Dendritic cell treated with granulocyte-macrophage colony-stimulating factor and Interleukin-4, amounts not matched to agents 40 ng/mL and 50 ng/mL, for 4 days (primary cell): Measurements from ENCODE around the gene CYB5A.
"Not testable (repeated sequence)": the region's sequence is repeated elsewhere in the genome, so short reads cannot be mapped to it uniquely, and the experiment has no call there.

Experiments used
- H3K27ac Mint-ChIP-seq: one replicate; pipeline ENCODE4 v1.8.0; 2022; ENCODE audit warnings: mild to moderate bottlenecking, mixed read lengths
- H3K27me3 Mint-ChIP-seq: one replicate; pipeline ENCODE4 v1.8.0; 2022; ENCODE audit warnings: mild to moderate bottlenecking, mixed read lengths
- H3K36me3 Mint-ChIP-seq: one replicate; pipeline ENCODE4 v1.8.0; 2022; ENCODE audit warnings: low read depth, mixed read lengths
- H3K4me1 Mint-ChIP-seq: one replicate; pipeline ENCODE4 v1.8.0; 2022; ENCODE audit warnings: low read depth, mixed read lengths
- H3K4me3 Mint-ChIP-seq: one replicate; pipeline ENCODE4 v1.8.0; 2022; ENCODE audit warnings: mild to moderate bottlenecking, moderate library complexity, mixed read lengths
- H3K9me3 Mint-ChIP-seq: one replicate; pipeline ENCODE4 v1.8.0; 2022; ENCODE audit warnings: mixed read lengths
- intact Hi-C: fragments of 100-400 bp; cut with micrococcal nuclease; formaldehyde crosslinking; loops from one replicate; pipeline ENCODE4 v1.15.0; 2022

The CYB5A gene

DNA sequence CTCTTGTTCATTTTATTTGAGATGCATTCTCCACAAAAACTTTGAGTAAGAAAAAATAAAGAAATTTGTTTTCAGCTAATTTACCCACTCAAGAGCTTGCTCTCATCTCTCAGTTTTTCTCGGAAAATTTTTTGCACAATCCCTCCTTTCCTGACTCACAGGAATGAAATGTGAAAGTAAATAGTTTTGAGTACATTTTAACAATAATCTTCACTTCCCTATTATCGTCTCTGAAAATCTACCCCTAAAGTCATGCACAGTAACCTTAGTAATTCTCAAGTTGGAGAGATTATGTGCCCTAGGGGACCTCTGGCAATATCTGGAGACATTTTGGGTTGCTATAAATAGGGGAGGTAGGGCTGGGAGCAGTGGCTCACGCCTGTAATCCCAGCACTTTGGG, 2.6 kb downstream of the CYB5A start:
- no peak overlapping the region for H3K4me3 Mint-ChIP-seq
- no peaks in the 10 kb centered on the region for H3K9me3 Mint-ChIP-seq
- H3K4me1 Mint-ChIP-seq: peaks cover 33% of the 10 kb centered on the region
- H3K27ac Mint-ChIP-seq: no peak overlapping the region
- intact Hi-C loops: no loop called here
- peaks cover 5% of the 10 kb centered on the region for H3K27me3 Mint-ChIP-seq
- H3K36me3 Mint-ChIP-seq: peaks cover 10% of the 10 kb centered on the region

DNA sequence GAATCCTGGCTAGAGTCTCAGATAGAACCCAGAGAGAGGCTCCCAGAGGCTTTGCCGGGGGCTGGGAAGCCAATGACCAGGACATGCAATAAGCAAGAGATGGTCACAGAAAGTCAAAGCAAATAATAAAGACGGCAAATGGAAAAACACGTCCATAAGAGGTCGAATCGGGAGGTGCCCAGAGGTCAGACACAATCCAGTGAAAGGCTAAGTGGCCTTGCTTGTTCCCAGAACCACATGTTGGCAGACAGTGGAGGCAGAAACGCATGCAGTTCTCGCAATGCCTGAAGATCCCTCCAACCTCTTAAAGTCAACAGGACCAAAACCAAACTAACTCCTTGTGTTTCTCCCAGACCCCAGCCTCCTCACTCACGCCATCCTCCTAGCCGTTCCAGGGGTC, 3.0 kb downstream of the CYB5A start:
- intact Hi-C loops: no loop called here
- no peaks in the 10 kb centered on the region for H3K9me3 Mint-ChIP-seq
- peaks cover 10% of the 10 kb centered on the region for H3K36me3 Mint-ChIP-seq
- no peak overlapping the region for H3K4me3 Mint-ChIP-seq
- peaks cover 5% of the 10 kb centered on the region for H3K27me3 Mint-ChIP-seq
- no peak overlapping the region for H3K27ac Mint-ChIP-seq
- peaks cover 33% of the 10 kb centered on the region for H3K4me1 Mint-ChIP-seq

DNA sequence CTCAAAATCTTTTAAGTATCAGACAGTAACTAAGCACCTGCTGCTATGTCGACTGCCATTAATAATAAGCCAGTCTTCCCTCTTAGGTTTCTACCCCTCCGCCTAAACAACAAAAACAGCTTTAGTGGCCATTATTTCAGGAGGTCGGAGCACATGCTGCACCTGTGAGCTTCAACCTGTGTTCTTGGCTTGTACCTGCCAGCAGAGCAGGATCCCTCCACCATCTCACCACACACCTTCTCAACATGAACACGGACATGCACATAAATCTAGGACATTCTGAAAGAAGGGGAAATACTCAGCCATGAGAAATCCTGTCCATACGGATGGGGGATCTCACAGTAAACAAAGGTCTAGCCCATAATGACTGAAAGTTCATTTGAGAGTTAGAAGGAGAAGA, 3.7 kb downstream of the CYB5A start:
- peaks cover 2% of the 10 kb centered on the region for H3K27me3 Mint-ChIP-seq
- H3K4me3 Mint-ChIP-seq: no peak overlapping the region
- no peak overlapping the region for H3K27ac Mint-ChIP-seq
- H3K36me3 Mint-ChIP-seq: peaks cover 10% of the 10 kb centered on the region
- no peaks in the 10 kb centered on the region for H3K9me3 Mint-ChIP-seq
- intact Hi-C loops: no loop called here
- H3K4me1 Mint-ChIP-seq: peaks cover 33% of the 10 kb centered on the region

DNA sequence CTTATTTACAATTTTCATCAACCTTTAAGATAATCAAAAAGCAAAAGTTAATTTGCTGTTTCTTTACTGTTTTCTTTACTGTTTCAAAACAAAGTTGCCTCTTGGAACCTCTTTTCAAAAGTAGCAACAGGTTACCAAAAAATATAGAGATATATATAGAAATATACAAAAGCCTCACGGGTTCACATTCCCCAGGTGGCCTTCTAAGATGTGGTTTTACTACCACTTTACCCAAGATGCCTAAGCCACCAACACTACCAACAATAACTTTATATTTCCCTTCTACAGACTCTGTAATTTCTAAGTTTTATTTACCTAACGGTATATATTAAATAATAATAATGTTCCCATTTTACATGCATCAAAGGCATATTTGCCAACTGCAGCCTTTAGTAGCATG, 4.9 kb downstream of the CYB5A start:
- Mint-ChIP-seq H3K36me3 (peaks cover 5% of the 10 kb centered on the region), H3K27ac (no peak overlapping the region), H3K4me3 (no peak overlapping the region), H3K4me1 (peaks cover 41% of the 10 kb centered on the region), H3K9me3 (no peaks in the 10 kb centered on the region), H3K27me3 (peaks cover 2% of the 10 kb centered on the region)
- intact Hi-C loops: no loop called here

DNA sequence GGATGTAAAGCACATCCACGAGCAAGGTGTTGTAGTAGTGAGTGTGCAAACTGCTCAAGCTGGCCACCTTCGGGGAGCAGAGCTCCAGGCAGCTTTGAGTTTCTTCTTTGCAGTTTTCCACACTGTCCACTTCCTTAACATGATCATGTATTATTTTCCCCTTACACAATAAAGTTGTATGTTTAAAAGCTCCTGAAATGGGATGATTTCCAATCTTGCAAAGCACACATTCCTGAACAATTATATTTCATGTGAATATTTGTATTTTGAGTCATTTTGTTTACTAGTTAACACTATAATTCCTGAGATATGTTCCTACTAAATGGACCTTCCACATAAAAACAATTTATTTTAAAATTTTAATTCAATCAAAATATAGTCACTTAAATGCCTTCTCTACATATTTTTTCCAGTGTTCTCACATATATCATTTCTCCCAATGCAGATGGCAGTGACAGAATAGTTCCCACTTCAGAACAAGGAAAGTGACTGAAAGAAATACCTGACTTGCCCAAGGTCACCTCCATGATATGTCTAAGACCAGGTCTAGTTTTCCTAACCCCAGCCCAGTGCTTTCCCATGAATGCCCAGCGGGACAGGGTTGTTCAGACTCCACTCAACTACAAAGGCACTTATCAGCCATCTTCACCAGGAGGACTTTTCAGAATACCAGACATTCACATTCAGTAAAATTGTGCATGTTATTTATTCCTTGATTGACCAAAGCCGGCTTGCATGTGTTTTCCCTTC, 5.5 kb downstream of the CYB5A start:
- Mint-ChIP-seq H3K4me3 (no peak overlapping the region), H3K9me3 (no peaks in the 10 kb centered on the region), H3K36me3 (no peaks in the 10 kb centered on the region), H3K27ac (no peak overlapping the region), H3K27me3 (no peaks in the 10 kb centered on the region), H3K4me1 (peaks cover 43% of the 10 kb centered on the region)
- intact Hi-C loops: no loop called here

DNA sequence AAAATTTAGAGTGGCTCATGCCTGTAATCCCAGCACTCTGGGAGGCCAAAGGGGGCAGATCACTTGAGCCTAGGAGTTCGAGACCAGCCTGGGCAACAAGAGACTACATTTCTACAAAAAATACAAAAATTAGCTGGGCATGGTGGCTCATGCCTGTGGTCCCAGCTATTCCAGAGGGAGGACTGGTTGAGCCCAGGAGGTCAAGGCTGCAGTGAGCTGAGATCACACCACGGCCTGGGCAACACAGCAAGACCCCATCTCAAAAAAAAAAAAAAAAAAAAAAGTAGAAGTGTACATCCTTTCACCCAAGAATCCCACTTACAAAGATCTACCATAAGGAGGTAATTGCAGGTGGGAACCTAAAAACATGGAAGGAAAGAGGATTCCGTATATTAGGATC, 6.2 kb downstream of the CYB5A start:
- H3K36me3 Mint-ChIP-seq, H3K9me3 Mint-ChIP-seq, H3K27me3 Mint-ChIP-seq, intact Hi-C loops, H3K27ac Mint-ChIP-seq, H3K4me3 Mint-ChIP-seq: not testable (repeated sequence)
- peaks cover 49% of the 10 kb centered on the region for H3K4me1 Mint-ChIP-seq

DNA sequence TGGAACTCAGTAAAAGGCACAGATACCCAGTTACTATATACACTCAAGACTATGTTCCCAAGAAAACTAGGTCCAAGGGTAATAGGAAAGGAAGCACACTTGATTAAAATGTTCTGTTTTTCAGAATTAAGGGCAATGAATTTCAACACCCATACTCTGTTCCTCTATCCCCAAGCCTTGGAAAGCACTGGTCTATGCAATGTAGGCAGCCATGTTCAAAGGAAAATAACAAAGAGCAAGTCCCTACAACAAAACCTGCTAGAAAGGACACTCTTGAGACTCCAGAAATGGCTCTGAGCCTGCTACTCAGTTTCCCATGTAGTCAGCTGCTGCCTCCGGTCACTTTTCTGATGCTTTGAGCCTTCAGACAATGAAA, 6.8 kb downstream of the CYB5A start:
- Mint-ChIP-seq H3K27me3 (no peaks in the 10 kb centered on the region), H3K36me3 (peaks cover 6% of the 10 kb centered on the region), H3K9me3 (no peaks in the 10 kb centered on the region), H3K4me3 (no peak overlapping the region), H3K27ac (no peak overlapping the region), H3K4me1 (peaks cover 49% of the 10 kb centered on the region)
- intact Hi-C loops: no loop called here

DNA sequence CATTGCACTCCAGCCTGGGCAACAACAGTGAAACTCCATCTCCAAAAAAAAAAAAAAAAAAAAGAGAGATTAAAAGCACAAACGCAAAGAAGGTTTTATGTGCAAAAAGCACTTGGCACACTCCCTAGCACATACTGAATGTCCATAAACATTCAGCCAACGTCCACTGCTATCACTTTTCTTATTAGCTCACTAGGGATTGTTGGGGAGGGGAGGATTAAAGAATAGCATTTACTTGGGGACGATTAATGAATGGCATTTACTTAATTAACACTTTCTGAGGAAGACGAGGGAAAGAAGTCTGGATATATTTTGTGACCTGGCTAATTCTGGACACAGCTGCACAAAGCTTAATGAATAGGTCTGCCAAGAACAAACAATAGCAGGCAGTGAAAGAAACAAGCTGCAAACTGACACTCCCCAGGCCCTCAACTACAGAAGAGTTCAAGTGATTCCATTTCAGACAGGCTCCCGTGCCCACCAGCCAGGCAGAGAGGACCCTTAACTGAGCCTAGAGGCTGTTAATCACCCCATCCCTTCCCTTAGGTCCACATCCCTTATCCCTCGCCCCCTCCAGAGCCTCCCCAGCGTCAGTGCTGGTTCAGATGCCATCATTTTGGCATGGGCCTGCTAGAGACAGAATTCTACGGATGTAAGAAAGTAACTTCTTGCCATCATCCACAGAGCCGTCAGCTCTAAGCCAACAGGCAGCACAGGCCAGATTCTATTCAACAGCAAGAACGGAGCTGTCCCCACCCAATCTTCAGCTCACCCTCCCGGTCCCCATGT, 7.4 kb downstream of the CYB5A start:
- H3K27ac Mint-ChIP-seq: no peak overlapping the region
- H3K36me3 Mint-ChIP-seq: peaks cover 6% of the 10 kb centered on the region
- H3K9me3 Mint-ChIP-seq: no peaks in the 10 kb centered on the region
- H3K4me3 Mint-ChIP-seq: no peak overlapping the region
- H3K27me3 Mint-ChIP-seq: no peaks in the 10 kb centered on the region
- intact Hi-C loops: no loop called here
- H3K4me1 Mint-ChIP-seq: peaks cover 47% of the 10 kb centered on the region

DNA sequence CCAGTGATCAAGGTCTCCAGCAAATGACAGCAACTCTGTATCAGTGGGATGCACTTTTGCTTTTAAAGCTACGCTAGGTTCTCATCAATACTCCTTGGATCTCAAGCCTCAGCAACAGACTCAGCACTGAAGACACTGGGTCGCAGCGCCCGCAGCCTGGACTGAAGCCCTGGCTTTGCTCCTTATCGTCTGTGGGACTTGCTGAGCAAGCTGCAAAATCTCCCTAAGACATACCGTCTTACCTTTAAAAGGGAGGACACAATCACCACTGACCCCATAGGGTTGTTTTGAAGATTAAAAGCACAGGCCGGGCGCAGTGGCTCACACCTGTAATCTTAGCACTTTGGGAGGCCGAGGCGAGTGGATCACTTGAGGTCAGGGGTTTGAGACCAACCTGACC, 8.1 kb downstream of the CYB5A start:
- H3K36me3 Mint-ChIP-seq: peaks cover 6% of the 10 kb centered on the region
- H3K4me3 Mint-ChIP-seq: no peak overlapping the region
- H3K27me3 Mint-ChIP-seq: no peaks in the 10 kb centered on the region
- H3K4me1 Mint-ChIP-seq: peaks cover 43% of the 10 kb centered on the region
- intact Hi-C loops: no loop called here
- no peaks in the 10 kb centered on the region for H3K9me3 Mint-ChIP-seq
- H3K27ac Mint-ChIP-seq: no peak overlapping the region

DNA sequence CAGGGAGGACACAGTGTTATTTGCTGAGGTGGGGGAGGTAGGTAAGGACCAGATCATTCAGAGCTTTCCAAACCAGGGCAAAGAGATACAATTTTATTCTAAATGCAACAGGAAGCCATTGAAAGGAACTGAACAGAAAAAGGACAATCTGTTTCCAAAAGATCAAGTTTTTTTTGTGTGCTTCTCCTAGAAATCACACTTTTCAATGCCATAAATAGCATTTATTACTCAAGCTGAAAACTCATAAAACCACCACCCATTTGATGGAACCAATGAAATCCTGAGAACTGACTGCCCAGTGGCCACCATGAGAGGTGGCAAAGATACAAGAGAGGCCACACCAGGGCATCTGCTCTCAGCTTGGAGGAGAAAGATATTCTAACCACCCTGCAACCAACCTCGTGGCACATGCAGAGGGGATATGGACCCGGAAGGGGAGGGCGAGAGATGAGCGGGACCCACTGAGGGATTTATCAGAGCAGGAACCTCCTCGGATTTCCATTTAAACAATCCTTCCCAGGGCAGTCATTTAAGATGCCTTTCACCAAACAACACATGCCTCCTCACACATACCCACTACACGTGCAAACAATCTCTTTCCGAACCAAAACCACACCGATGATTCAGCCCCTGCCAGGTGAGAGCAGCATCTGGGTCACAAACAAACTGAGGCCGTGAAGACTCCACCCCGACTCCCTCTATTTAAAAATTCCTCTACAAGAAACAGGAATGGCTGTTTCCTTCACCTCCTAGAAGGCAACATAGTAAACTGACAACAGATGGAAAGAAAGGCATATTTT, 8.8 kb downstream of the CYB5A start:
- H3K27me3 Mint-ChIP-seq: no peaks in the 10 kb centered on the region
- intact Hi-C loops: no loop called here
- no peak overlapping the region for H3K4me3 Mint-ChIP-seq
- H3K36me3 Mint-ChIP-seq: peaks cover 6% of the 10 kb centered on the region
- H3K4me1 Mint-ChIP-seq: peaks cover 42% of the 10 kb centered on the region
- no peaks in the 10 kb centered on the region for H3K9me3 Mint-ChIP-seq
- H3K27ac Mint-ChIP-seq: no peak overlapping the region

DNA sequence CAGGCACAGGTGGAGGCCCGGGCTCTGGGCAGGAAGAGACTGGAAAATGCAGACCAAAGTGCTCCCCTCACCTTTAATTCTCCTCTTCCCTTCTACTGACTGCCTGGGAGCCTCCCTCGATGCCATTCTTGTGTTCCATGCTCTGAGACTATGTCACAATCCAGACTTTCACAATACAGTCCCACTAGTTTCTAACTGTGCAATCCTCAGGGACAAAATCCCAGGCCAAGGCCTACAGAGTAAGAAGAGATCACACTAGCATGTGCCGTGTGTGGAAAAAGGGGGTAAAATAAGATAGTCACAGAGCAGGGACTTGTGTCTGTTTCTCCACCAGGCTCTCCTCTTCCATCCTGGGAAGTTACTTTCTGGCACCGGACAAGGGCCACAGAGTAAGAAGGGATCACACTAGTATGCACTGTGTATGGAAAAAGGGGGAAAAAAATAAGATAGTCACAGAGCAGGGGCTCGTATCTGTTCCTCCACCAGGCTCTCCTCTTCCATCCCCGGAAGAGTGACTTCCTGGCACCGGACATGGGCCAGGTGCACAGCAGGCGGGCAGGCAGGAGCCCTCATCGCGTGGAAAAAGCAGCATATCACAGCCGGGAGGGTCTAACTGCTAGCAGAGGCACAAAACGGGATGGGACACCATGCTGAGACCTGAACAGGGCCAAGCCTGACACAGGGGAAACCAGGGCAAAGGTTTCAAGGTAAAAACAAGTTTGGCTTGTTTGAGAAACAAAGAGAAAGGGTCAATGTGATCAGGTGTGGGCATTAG, 9.6 kb downstream of the CYB5A start:
- H3K9me3 Mint-ChIP-seq: no peaks in the 10 kb centered on the region
- peaks cover 42% of the 10 kb centered on the region for H3K4me1 Mint-ChIP-seq
- H3K4me3 Mint-ChIP-seq: no peak overlapping the region
- intact Hi-C loops: no loop called here
- H3K27ac Mint-ChIP-seq: no peak overlapping the region
- H3K27me3 Mint-ChIP-seq: no peaks in the 10 kb centered on the region
- peaks cover 12% of the 10 kb centered on the region for H3K36me3 Mint-ChIP-seq

DNA sequence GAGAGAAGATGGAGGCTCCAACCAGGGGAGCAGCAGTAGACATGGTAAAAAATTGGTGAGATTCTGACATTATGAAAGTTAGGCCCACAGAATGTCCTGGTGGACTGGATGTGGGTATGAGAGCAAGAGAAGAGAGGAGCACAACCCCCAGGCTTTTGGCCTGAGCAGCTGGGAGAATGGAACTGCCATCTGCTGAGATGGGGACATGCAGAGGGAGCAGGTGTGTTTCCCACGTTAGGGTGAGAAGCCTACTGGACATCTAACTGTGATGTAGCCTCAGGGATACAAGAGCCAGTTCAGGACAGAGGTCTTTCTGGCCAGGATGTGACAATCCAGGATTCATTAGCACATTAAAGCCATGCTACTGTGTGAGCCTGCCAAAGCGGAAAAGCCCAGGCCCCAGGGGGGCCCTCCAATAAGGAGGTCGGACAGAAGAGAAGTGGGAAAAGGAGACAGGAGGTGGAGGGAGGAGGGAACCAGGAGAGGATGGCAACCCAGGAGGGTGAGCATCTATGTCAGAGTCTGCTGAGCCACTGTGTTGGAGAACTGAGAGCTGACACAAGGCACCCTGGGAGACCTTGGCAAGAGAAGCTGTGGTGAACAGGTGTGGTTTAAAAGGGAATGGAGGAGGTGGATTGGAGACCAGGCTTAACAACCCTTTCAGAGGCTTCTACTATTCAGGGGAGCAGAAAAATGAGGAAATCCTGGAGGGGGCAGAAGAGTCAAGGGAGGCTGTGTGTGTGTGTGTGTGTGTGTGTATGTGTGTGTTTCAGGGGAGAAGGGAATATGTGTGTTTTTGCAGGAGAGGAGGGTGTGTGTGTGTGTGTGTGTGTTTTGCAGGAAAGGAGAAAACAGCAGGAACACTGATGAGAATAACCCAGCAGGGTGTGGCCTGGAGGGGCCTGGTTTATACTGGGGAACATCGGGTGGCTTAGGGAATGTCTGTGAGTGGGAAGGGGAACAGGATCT, 10.5 kb downstream of the CYB5A start:
- peaks cover 12% of the 10 kb centered on the region for H3K36me3 Mint-ChIP-seq
- H3K27ac Mint-ChIP-seq: no peak overlapping the region

DNA sequence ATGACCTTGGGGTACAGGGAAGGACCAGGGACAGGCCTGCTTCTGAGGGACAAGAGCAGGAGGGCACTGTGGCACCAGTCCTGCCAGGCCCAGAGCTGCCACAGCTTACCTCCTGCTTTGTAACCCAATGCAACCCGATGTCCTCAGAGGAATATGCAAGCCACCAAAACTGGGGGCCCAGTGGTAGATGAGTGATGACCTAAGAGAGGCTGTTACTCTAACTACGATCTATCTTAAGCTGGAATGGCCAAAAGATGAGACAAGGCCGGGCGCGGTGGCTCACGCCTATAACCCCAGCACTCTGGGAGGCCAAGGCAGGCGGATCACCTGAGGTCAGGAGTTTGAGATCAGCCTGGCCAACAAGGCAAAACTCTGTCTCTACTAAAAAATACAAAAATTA, 12.8 kb downstream of the CYB5A start:
- no peak overlapping the region for H3K4me3 Mint-ChIP-seq
- no peaks in the 10 kb centered on the region for H3K9me3 Mint-ChIP-seq
- H3K27ac Mint-ChIP-seq: no peak overlapping the region
- intact Hi-C loops: no loop called here
- H3K4me1 Mint-ChIP-seq: peaks cover 31% of the 10 kb centered on the region
- no peaks in the 10 kb centered on the region for H3K27me3 Mint-ChIP-seq
- H3K36me3 Mint-ChIP-seq: peaks cover 12% of the 10 kb centered on the region

More for the DNA sequence above, 10.5 kb downstream of the CYB5A start:
- Mint-ChIP-seq H3K27me3 (no peaks in the 10 kb centered on the region), H3K9me3 (no peaks in the 10 kb centered on the region), H3K4me3 (no peak overlapping the region), H3K4me1 (peaks cover 42% of the 10 kb centered on the region)
- intact Hi-C loops: no loop called here
